TTC549 (cell line): ENCODE measurements around the gene ZNF536.

Source experiments
- FAIRE-seq: peaks from 2 replicates; lab custom pipeline; 2012; peaks lifted over from hg19 to GRCh38; lab: Jason Lieb, UNC

Gene ZNF536

DNA sequence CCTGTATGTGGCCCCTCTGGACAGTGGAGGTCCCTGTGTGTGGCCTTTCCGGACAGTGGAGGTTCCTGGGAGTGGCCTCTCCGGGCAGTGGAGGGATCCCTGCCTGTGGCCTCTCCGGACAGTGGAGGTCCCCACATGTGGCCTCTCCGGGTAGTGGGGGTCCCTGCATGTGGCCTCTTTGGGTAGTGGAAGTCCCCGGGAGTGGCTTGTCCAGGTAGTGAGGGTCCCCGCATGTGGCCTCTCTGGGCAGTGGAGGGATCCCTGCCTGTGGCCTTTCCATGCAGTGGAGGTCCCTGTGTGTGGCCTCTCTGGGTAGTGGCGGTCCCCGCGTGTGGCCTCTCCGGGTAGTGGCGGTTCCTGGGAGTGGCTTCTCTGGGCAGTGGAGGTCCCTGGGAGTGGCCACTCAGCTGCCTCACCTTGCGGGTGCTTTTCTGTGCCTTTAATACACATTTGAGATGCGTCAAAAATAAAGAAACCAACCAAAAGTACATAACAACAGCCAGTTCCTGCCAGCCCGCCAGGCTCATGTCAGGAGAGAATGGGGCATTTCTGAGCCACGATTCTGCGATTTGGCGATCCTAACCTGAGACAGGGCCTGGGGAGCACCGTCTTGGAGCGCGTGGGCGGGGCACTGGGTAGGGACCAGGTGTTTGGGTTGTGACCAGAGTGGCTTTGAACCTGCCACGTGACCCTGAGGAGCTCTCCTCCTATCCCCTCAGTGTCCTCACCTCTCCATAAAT, 194.7 kb downstream of the ZNF536 start:
- FAIRE-seq: no peak

DNA sequence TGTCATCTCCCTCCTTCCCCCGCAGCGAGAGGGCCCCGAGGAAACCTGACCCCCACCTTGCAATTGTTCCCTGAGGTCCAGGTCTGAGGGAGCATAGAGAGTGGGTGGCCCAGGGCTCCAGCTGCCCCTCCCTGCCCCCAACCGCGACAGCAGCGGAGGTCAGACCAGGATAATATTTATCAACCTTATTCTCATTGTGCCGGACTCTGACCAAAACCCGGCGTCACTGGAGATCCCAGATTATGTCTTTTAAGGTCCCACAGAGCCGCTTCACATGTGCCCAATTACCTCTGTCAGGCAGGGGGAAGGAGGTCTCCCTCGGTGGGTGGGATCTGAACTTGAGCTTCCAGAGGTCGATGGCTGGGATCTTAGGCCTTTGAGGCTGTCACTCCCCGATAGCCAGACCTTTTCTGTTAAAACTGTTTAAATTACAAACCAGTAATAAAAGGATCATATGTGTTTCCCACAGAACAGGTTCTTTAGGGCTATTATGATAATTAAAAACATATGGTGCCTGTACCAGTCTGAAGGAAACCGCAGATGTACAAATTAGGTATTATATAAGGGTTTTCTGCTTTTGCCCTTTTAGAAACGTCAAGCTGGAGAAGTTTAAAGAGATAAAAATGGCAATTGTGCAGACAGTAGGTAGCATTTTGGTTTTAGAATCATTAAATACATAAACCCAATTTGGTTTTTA, 195.5 kb downstream of the ZNF536 start:
- no peak for FAIRE-seq

DNA sequence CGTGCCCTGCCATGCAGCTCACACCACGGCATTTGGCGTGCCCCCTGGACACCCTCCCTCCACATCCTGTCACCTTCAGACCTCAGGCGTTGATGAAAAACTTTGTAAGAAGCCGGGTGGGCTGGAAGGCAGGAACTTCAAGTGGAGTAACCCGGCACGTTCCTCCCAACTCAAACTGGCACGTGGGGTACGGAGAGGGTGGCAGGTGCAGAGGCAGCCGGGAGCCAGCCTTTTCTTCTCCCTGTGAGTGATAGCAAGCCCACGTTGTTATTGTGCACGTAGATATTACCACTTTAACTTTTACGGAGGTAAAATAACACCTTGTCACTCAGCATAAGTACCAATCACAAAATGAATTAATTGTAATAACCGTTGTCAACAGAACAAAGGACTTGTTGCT, 198.0 kb downstream of the ZNF536 start:
- FAIRE-seq: no peak

DNA sequence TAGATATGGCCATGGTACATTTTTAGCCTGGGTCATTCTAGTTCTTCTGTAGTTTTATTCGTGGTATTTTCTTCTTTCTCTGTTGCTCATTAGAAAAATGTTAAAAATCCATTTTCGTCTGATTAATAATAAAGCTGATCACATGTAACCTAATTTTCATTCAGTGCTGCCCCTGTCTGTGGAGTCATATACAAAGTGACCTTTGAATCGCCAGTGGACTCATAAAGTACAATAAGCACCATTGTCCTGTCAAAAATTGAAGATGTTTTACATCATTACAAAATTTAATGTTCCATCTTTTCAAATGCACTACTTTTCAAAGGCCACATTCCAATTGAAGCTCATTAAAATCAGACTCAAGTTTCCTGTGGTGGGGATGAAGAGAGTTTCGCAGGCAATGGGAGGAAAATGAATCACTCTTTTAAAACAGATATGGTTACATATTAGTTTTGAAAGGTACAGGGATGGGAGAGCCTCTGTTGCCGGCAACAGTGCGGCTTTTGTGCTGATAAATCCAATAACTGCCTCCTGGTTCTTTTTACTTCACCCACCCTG, 205.4 kb downstream of the ZNF536 start:
- FAIRE-seq: no peak

DNA sequence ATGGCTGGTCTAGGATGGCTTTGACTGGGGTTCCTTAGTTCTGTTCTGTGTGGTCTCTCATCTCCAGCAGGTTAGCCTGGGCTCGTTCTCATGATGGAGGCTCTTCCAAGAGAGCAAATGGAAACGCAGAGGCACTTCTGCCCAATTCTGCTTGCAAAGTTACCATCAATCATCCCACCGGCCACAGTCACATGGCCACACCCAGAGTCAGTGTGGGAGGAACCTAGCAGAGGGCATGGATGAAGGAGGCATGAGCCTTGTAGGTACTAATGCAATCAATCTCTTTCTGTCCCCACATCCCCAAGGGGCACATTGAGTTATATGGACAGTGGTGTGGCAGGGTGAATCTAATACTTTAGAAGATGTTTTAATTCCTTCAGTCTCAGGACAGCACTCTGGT, 207.2 kb downstream of the ZNF536 start:
- no peak for FAIRE-seq

DNA sequence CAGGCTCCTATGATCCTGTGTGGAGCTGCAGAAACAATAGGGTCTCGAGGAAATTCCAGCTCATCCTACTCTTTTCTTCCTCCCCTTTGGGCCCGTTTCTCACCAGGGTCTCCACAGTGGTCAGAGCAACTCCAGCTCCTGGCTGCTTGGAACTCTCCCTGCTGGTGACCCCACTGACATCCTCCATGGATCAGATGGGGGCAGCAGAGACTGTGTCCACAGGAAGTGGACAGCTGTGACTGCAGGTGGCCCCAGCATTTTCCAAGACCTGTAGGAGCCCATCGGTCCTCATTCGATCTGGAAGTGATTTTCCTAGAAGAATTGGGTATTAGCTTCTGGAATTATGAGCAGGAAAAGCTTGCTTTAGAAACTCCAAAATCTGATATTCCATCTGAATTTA, 208.5 kb downstream of the ZNF536 start:
- no peak for FAIRE-seq

DNA sequence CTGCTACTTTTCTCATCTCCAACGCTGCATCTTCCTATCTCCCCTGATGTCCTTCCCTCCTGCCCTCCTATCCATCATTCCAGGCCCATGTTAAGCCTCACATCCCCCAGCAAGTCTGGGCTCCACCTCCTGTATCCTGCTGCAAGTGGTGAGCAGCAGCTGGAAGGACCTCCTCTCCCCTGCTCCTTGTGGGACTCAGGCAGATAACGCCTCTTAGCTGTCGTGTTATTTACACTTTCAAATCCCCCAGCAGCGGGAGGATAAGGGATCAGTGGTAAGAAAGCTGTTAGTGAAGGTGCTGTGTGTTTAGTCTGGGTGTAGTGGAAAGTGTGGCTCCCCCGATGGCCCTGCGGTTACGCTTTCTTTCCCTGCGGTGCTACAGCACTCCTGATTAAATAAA, 211.9 kb downstream of the ZNF536 start:
- FAIRE-seq: no peak

DNA sequence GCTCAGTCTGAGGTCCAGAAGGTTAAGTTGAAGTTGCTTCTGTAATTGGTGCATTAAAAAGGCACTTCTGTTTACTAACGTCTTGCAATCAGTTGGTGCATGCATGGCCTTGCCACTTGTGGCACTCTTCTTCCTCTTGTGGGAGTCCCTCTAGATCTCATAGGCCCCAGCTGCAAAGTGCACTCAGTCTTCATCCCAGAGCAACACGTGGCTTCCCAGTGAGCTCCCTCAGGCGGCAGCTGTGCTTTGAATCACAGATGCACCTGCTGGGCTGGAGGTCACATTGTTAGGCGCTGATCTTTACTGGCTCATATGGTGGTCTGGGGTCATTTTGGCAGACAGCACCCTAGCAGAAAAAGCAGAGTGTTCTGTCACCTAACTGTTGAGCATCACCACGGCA, 215.7 kb downstream of the ZNF536 start:
- no peak for FAIRE-seq

DNA sequence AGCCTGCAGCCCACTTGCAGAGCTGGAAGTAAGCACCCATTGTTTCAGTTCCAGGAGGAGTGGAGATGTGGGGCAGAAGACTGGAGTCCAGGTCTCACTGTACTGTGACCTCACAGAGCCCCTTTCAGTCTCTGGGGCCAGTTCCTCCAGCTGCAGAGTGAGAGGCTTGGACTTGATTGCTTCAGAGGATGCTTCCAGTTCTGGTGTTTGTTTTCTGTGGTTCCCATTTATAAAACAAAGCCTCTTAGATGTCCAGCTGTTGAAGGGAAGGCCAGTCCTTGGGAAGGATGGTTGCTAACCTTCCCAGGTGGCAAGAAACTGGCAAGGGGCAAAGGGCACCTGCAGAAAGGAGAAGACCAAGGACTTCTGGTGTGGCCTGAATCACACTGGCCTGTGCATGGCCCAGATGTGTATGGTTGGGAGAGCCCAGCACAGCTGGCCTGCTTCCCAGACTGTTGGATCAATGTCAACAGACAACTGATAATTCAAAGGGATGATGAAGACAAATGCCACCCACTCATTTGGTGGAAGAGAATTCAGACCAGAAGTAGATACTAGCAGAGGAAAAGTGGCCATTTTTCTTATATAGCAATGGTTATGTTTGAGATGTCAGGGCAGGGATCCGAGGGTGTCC, 218.5 kb downstream of the ZNF536 start:
- FAIRE-seq: no peak

DNA sequence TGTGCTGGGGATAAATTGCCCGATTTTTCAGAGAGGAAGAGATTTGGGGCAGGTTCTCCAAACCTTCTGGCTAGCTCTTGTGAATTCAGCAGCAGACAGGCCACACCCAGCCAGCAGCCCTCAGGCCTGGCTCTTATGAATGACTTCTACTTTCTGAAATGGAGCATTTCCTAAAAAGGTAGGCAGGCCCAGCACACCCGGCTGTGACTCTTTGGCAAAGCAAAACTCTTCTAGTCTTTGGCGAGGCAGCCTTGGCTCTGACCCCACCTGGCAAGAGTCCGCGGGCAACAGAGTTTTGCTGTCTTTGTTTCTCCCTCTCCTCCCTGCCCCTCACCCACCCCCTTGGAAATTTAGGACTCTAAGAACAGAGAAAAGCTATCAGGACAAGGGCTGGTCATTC, 221.2 kb downstream of the ZNF536 start:
- FAIRE-seq: no peak

DNA sequence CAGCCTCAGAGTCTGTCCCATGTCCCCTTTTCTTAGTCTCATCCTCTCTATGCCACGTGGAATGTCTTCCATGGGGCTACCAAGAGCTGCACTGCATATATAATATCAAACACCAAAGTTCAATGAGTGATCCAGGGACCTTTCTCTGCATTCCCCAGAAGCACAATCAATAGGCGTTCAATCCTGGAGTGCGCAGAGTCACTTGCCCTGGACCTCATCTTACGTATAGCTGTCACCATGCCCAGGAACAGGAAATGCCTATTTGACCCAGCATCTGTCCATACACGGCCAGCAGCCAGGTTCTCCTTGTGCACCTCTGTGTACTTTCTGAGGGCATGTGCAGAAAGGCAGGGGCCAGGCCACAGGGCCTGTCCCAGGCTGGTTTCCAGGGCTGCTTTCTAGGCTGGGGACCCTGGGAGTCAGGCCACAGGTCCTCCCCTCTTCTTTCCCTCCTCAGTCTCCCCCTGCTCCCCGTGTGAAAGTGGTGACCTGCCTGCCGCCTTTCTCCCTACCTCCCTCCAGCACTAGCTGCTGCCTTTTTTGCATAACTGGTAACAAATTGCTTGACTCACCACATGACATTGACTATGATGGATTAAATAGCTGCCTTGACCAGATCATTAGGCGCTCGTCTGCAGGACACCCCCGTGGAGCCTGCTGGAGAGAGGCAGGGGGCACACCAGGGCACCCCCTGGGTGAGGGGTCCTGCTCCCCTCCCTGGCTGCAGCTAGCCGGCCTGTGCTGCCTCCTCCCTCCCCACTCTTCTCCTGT, 222.0 kb downstream of the ZNF536 start:
- no peak for FAIRE-seq

DNA sequence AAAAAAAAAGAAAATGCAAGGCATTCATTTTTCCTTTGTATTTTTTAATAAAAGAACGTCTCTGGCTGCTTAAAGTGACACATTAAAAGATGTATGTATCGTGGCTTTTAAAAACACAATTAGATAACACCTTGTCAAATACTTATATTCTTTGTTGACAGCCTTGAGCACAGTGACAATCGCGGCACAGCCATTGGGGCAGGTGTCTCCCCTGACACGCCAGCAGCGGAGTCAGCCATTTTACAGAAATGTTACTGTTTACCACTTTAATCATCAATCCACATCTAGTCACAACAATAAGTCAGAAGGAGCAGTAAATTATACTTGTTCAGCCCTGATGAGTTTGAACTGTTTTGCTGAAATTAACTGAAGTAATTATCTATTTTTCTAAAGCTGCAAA, 224.1 kb downstream of the ZNF536 start:
- FAIRE-seq: no peak

DNA sequence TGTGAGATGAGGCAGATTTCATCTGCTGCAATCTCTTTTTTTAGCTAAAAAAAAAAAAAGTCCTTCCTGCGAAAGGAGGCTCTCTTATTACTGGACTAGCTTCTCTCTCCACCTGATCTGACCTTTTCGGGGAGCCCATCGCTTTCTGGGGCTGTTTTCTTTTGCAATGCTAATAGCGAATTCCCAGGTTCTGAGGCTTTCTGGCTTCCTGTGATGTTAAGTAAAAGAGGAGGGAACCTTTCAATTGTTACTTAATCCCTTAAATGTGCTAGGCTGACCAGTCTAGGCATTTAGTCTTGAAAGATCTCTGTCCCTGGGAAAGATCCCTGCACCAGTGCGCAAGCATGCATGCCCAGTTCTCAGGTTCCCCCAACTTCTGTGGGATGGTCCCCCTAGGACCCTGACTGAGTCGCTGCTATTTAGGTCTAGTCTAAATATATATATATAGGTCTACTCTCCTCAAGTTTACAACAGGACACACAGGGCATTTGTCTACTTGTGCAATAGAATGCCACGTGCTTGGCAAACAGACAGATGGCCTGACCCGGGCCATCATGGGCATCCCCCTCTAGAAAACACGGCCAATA, 224.7 kb downstream of the ZNF536 start:
- FAIRE-seq: no peak

DNA sequence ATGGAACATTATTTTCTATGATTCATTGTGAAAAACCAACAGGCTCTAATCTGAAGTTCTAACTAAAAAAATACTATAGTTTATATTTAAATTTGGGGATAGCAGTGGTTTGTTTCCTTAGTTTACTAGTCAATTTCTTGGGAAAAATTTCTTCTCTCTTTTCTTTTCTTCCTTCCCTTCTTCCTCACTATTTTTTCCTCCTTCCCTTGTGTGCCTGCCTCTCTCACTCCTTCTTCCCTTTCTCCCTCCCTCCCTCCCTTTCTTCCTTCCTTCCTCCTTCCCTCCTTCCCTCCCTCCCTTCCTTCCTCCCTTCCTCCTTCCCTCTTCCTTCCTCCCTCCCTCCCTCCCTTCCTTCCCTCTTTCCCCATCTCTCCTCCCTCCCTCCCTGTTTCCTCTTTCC, 226.5 kb downstream of the ZNF536 start:
- no peak for FAIRE-seq

DNA sequence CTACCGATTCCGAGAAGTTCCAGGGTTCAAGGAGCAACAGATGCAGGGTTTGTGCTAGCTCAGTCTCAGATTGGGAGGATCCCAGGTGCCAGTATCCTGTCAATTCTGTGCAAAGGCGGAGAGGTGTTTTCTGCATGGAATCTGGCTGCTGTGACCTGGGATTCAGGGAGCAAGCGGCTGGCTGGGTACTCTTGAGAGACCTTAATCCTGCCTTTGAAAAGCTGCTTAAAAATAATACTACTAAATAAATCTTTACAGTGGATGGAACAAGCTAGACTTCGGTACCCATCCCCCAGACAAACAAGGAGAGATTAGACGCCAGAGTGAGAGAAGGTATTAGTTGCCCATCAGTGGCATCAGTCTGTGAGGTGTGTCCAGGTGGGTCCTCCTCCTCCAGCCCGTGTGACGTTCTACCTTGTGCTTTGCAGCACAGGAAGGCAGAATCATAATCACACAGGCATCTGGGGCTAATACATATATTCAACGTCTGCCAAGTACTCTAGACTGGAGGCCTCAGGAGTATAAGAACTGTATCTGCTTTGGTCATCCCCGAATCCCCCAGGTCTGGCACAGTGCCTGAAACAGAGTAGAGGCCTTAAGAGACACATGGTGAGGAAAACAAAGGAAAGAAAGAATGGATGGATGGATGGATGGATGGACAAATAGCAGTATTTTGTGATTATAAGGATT, 230.6 kb downstream of the ZNF536 start:
- no peak for FAIRE-seq

DNA sequence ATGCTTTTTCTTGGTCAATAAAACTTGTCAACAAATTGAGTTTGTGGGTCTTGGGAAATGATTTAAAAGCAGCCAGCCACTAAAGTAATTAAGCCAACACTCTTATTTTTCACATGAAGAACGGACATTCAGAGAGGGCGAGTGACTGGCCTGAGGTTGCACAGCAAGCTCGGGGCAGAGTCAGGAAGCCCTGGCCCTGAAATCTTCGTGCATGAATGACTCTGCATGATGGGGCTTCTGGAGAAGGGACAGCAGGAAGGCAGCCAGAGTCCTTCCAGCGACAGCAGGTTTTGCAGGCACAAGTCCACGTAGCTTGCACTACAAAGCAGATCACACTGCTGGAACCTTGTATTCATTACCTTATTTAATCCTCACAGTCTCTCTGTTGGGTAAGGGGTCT, 232.5 kb downstream of the ZNF536 start:
- no peak for FAIRE-seq

DNA sequence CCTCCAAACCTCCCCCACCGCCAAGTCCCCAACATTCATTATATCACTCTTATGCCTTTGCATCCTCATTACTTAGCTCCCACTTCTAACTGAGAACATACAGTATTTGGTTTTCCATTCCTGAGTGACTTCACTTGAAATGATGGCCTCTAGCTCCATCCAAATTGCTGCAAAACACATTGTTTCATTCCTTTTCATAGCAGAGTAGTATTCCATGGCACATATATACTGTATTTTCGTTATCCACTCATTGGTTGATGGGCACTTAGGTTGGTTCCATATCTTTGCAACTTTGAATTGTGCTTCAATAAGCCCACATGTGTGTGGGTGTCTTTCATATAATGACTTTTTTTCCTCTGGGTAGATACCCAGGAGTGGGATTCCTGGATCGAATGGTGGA, 233.1 kb downstream of the ZNF536 start:
- no peak for FAIRE-seq

DNA sequence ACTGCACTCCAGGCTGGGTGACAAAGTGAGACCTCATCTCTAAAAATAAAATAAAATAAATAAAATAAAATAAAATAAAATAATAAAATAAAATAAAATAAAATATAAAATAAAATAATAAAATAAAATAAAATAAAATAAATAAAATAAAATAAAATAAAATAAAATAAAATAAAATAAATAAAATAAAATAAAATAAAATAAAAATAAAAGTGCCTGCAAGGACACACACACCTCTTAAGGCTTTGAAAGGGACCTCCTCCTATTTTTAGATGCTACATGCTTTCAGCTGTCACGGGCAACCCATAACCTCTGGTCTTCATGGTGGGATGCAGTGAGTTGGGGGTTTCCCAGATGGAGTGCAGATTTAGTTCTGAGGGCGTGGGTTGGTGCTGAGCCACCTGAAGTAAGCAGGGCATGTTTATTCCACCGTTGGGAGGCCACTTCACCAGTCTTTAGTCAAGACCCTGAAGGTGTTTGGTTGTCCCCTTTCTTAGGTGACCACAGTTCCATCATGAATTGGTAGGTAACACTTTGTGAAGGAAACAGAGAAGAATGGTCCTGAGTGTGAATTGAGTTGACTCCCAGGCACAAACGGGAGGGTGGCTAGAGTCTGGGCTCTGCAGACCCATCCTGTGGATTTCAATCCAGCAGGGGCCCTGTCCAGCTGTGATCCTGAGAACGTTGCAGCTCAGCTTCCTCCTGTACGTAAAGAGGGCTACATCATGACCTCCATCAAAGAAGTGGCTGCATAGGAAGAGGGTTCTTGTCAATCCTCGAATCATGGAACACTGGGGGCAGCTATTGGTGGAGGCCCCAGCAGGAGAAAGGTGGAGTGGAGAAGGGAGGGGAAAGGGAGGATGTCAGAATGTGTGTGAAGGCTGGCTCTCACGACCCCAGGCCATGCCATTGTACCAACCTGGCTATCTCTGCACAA, 234.2 kb downstream of the ZNF536 start:
- FAIRE-seq: peak; percentile 36
